ENCODE measurements around the gene YPEL1. TPM values are rescaled to one million over a fixed set of nuclear protein-coding genes. Genes with fewer than 3 reads are reported as not detected.

YPEL1 gene
- total and polyA plus RNA-seq, 10 of the 15 experiments (the other 5 are each of a cell fraction or from before 2014, with no cell fraction given), result 0.13 to 5.0 (median 1.6) TPM

- no peak overlapping the region for H3K9ac ChIP-seq (ENCODE audit: control insufficient read depth, insufficient read depth, low read length)
- ChIA-PET RAD21 (ENCODE audit: unreplicated experiment) (no interaction called here), CTCF (no interaction called here), POLR2A (no interaction called here), SMC1A (ENCODE audit: uncharacterized antibody, unreplicated experiment) (interaction anchor here (0.6 kb wide), 1 partner anchor 65 kb away, joined by 3 read pairs; no protein-coding TSS in a partner anchor)
- peaks cover 8% of the 10 kb centered on the region for H3K4me1 ChIP-seq (ENCODE audit: control insufficient read depth, insufficient read depth, low read length)
- no peaks in the 10 kb centered on the region for H3K79me2 ChIP-seq (ENCODE audit: control insufficient read depth, insufficient read depth, low read length)
- intact Hi-C loops (cut with micrococcal nuclease; ENCODE audit: unreplicated experiment), result no loop called here
- DNase-seq (ENCODE audit: low read depth, low spot score) (no peak), ATAC-seq (no peak), FAIRE-seq (no peak)
- H3K27ac ChIP-seq (ENCODE audit: control insufficient read depth, insufficient read depth), result no peak overlapping the region
- no peak overlapping the region for H3K4me3 ChIP-seq
- no peaks in the 10 kb centered on the region for H4K20me1 ChIP-seq (ENCODE audit: control insufficient read depth, insufficient read depth)
- no peak overlapping the region for H3K4me2 ChIP-seq (ENCODE audit: control insufficient read depth, insufficient read depth)
- H3K36me3 ChIP-seq (ENCODE audit: control insufficient read depth in 2 of 2, insufficient read depth in 2 of 2, low read length in 1 of 2), result peaks cover 7 to 26% of the 10 kb centered on the region in 2 experiments; a peak in 3 of 4 replicates
- TF ChIP-seq POU2F2 (IDR thresholded peaks at IDR 0.05; ENCODE audit: borderline replicate concordance, low read depth, low read length) (no peak), ZNF274 (IDR thresholded peaks at IDR 0.05; ENCODE audit: insufficient read depth, insufficient read length) (no peak), ZNF217 (IDR thresholded peaks at IDR 0.05) (no peak), HDAC2 (IDR thresholded peaks at IDR 0.05) (no peak), TCF12 (IDR thresholded peaks at IDR 0.05; ENCODE audit: low read depth, low read length) (no peak), ZNF207 (IDR thresholded peaks at IDR 0.05; ENCODE audit: borderline replicate concordance) (no peak), SREBF1 (IDR thresholded peaks at IDR 0.05; ENCODE audit: low read length) (no peak), EZH2 (IDR thresholded peaks at IDR 0.05; ENCODE audit: borderline replicate concordance, control insufficient read depth, low read depth, low read length) (no peak), HDGF (IDR thresholded peaks at IDR 0.05) (no peak), CHD4 (IDR thresholded peaks at IDR 0.05) (no peak)
- TF ChIP-seq, protein P1, sequence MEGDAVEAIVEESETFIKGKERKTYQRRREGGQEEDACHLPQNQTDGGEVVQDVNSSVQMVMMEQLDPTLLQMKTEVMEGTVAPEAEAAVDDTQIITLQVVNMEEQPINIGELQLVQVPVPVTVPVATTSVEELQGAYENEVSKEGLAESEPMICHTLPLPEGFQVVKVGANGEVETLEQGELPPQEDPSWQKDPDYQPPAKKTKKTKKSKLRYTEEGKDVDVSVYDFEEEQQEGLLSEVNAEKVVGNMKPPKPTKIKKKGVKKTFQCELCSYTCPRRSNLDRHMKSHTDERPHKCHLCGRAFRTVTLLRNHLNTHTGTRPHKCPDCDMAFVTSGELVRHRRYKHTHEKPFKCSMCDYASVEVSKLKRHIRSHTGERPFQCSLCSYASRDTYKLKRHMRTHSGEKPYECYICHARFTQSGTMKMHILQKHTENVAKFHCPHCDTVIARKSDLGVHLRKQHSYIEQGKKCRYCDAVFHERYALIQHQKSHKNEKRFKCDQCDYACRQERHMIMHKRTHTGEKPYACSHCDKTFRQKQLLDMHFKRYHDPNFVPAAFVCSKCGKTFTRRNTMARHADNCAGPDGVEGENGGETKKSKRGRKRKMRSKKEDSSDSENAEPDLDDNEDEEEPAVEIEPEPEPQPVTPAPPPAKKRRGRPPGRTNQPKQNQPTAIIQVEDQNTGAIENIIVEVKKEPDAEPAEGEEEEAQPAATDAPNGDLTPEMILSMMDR (IDR thresholded peaks at IDR 0.05 in 2 of 3, conservative IDR thresholded peaks at IDR 0.05 in 1 of 3; ENCODE audit: control insufficient read depth in 2 of 3, extremely low read depth in 1 of 3, insufficient read depth in 1 of 3, low read depth in 3 of 3, low read length in 3 of 3), result no peak
- H3K9me3 ChIP-seq (replicated peaks; ENCODE audit: control insufficient read depth, insufficient read depth, low read length), result no peaks in the 10 kb centered on the region
- no peaks in the 10 kb centered on the region for H3K27me3 ChIP-seq (replicated peaks in 1 of 2; ENCODE audit: control insufficient read depth in 2 of 2, insufficient read depth in 2 of 2, low read length in 1 of 2)
- no peak overlapping the region for H2AFZ ChIP-seq (ENCODE audit: control insufficient read depth, low read depth, low read length)
- 90% methylated on average over 20 of the region's 20 CpGs for WGBS (ENCODE audit: insufficient coverage, insufficient replicate concordance, low lambda C conversion rate, missing lambda C conversion rate)
- BruUV-seq (replicated peaks), result no TSS peak
- in situ Hi-C loops (cut with MboI), result no loop called here
Measured at GRCh38 chr22:21694795-21695429, 40.7 kb downstream of the YPEL1 start.

All from GM12878 (cell line).